Mammary epithelial cell (primary cell): ENCODE results near the gene FASTKD1.
"Not testable (repeated sequence)": the region's sequence is repeated elsewhere in the genome, so short reads cannot be mapped to it uniquely, and the experiment has no call there.

Source experiments
- EZH2 ChIP-seq: IDR thresholded peaks from 2 replicates; pipeline ENCODE4 v1.6.1; 2012; ENCODE audit warnings: low read length, inconsistent platforms, borderline replicate concordance
- TF ChIP-seq, protein P1 (sequence below), 2 donors: IDR thresholded peaks in 1 of 2; conservative IDR thresholded peaks in 1 of 2; 2 replicates each; pipeline ENCODE4 v1.5.1; 2011 to 2012; ENCODE audit warnings: inconsistent platforms in 2 of 2, low read length in 2 of 2, mild to moderate bottlenecking in 2 of 2, control low read depth in 1 of 2, low read depth in 1 of 2; ENCODE audit not compliant: insufficient read depth in 1 of 2; ENCODE audit errors: extremely low read depth in 1 of 2

DNA sequence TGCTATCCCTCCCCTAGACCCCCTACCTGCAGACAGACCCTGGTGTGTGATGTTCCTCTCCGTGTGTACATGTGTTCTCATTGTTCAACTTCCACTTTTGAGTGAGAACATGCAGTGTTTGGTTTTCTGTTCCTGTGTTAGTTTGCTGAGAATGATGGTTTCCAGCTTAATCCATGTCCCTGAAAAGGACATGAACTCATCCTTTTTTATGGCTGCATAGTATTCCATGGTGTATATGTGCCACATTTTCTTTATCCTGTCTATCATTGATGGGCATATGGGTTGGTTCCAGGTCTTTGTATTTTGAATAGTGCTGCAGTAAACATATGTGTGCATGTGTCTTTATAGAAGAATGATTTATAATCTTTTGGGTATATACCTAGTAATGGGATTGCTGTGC, 42.3 kb upstream of the FASTKD1 start:
- not testable (repeated sequence) for TF ChIP-seq EZH2
- TF ChIP-seq, protein P1, sequence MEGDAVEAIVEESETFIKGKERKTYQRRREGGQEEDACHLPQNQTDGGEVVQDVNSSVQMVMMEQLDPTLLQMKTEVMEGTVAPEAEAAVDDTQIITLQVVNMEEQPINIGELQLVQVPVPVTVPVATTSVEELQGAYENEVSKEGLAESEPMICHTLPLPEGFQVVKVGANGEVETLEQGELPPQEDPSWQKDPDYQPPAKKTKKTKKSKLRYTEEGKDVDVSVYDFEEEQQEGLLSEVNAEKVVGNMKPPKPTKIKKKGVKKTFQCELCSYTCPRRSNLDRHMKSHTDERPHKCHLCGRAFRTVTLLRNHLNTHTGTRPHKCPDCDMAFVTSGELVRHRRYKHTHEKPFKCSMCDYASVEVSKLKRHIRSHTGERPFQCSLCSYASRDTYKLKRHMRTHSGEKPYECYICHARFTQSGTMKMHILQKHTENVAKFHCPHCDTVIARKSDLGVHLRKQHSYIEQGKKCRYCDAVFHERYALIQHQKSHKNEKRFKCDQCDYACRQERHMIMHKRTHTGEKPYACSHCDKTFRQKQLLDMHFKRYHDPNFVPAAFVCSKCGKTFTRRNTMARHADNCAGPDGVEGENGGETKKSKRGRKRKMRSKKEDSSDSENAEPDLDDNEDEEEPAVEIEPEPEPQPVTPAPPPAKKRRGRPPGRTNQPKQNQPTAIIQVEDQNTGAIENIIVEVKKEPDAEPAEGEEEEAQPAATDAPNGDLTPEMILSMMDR (conservative IDR thresholded peaks at IDR 0.05 in 1 of 2, IDR thresholded peaks at IDR 0.05 in 1 of 2; ENCODE audit: extremely low read depth in 1 of 2, insufficient read depth in 1 of 2, low read depth in 1 of 2, low read length in 2 of 2): not testable (repeated sequence)
